Smooth muscle cell (in vitro differentiated cells): ENCODE data around the gene PIGS. TPM values are rescaled to one million over a fixed set of nuclear protein-coding genes. Genes with fewer than 3 reads are reported as not detected.

ENCODE experiments used
- DNase-seq: peaks from one replicate; lab custom pipeline; 2025; ENCODE audit not compliant: unreplicated experiment; lab: John Stamatoyannopoulos, UW
- H2AFZ ChIP-seq: fragments of 200-600 bp; sonication (generic); 2 replicates; pipeline ENCODE4 v1.6.0; 2016; ENCODE audit warnings: antibody characterized with exemption, low read depth, mild to moderate bottlenecking
- H3F3A ChIP-seq: fragments of 200-600 bp; sonication (generic); 2 replicates; pipeline ENCODE4 v1.6.0; 2017; ENCODE audit warnings: antibody characterized with exemption, low read depth
- H3K27ac ChIP-seq: fragments of 200-600 bp; sonication (generic); 2 replicates; pipeline ENCODE4 v1.5.1; 2016; ENCODE audit warnings: low read depth, mild to moderate bottlenecking
- H3K27me3 ChIP-seq: fragments of 200-600 bp; sonication (generic); 2 replicates; pipeline ENCODE4 v1.6.1; 2016; ENCODE audit warnings: low read depth, mild to moderate bottlenecking
- H3K36me3 ChIP-seq: fragments of 200-600 bp; sonication (generic); 2 replicates; pipeline ENCODE4 v1.5.1; 2016; ENCODE audit warnings: low read depth
- H3K4me1 ChIP-seq: fragments of 200-600 bp; sonication (generic); 2 replicates; pipeline ENCODE4 v1.5.1; 2016; ENCODE audit warnings: low read depth
- H3K4me2 ChIP-seq: fragments of 200-600 bp; sonication (generic); 2 replicates; pipeline ENCODE4 v1.6.0; 2016; ENCODE audit warnings: mild to moderate bottlenecking
- H3K4me3 ChIP-seq: fragments of 200-600 bp; sonication (generic); 2 replicates; pipeline ENCODE4 v1.5.1; 2016; ENCODE audit warnings: mild to moderate bottlenecking
- H3K79me2 ChIP-seq: fragments of 200-600 bp; sonication (generic); 2 replicates; pipeline ENCODE4 v1.6.0; 2016; ENCODE audit warnings: low read depth, mild to moderate bottlenecking
- H3K9ac ChIP-seq: fragments of 200-600 bp; sonication (generic); 2 replicates; pipeline ENCODE4 v1.6.0; 2016; ENCODE audit warnings: low read depth
- H3K9me3 ChIP-seq: fragments of 200-600 bp; sonication (generic); replicated peaks from 2 replicates; pipeline ENCODE4 v1.5.1; 2016; ENCODE audit warnings: low read depth
- H4K20me1 ChIP-seq: fragments of 200-600 bp; sonication (generic); 2 replicates; pipeline ENCODE4 v1.6.0; 2016; ENCODE audit warnings: low read depth
- WGBS: methylation state at CpG from one replicate; pipeline ENCODE4 v1.1.7; 2016; ENCODE audit warnings: low lambda C conversion rate; 5-methylcytosine and 5-hydroxymethylcytosine counted together
- polyA plus RNA-seq: library from polyadenylated mRNA; unstranded; fragments of >200 nt; fragmentation: Nextera tagmentation; extraction: Ambion mirVana; gene quantifications from 2 replicates; pipeline ENCODE4 v1.2.1, GENCODE V29; 2016
- total RNA-seq: library from RNA; depleted of rRNA; stranded (reverse); fragments of >200 nt; gene quantifications from 2 replicates; pipeline ENCODE4 v1.2.3, GENCODE V29; 2014
- TF ChIP-seq, protein P1 (sequence below): fragments of 200-600 bp; sonication (generic); IDR thresholded peaks from 2 replicates; pipeline ENCODE4 v1.5.1; 2017; ENCODE audit warnings: borderline replicate concordance, mild to moderate bottlenecking, antibody characterized with exemption; ENCODE audit not compliant: insufficient read depth, poor library complexity, severe bottlenecking

Gene PIGS
- total and polyA plus RNA-seq, 2 experiments from 2014 or later: 61.3 to 69.2 TPM

DNA sequence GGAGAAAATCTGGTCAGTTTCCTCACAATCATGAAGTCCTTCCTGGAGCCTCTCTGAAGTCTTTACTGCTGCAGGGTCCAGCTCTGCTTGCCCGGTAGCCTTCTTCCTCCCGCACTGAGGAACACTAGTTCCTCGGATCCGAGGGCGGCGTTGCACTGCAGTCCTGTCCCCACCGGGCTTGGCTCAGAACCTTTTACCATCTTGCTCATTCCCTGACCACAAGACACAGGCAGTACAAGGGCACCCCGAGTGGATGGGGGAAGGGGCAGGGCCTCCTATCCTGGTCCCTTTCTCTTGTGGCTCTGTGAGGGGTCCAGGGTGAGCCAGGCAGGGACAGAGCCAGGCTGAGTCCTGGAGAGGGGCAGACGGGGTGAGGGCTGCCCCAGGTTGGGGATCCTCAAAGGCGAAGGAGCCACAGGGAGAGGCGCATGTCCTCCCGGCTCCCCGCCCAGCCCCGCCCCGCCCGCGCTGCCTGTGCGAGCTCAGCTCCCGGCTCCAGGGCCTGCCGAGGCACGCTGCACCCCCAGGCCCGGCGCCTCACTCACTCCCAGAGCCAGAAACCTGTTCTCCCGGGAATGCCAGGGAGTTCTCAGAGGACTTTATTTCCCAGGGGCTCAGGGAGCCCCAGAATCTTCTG, 63.6 kb downstream of the PIGS start:
- no peak overlapping the region for H3K4me2 ChIP-seq
- TF ChIP-seq, protein P1, sequence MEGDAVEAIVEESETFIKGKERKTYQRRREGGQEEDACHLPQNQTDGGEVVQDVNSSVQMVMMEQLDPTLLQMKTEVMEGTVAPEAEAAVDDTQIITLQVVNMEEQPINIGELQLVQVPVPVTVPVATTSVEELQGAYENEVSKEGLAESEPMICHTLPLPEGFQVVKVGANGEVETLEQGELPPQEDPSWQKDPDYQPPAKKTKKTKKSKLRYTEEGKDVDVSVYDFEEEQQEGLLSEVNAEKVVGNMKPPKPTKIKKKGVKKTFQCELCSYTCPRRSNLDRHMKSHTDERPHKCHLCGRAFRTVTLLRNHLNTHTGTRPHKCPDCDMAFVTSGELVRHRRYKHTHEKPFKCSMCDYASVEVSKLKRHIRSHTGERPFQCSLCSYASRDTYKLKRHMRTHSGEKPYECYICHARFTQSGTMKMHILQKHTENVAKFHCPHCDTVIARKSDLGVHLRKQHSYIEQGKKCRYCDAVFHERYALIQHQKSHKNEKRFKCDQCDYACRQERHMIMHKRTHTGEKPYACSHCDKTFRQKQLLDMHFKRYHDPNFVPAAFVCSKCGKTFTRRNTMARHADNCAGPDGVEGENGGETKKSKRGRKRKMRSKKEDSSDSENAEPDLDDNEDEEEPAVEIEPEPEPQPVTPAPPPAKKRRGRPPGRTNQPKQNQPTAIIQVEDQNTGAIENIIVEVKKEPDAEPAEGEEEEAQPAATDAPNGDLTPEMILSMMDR: no peak
- no peak overlapping the region for H3K4me3 ChIP-seq
- no peaks in the 10 kb centered on the region for H3K79me2 ChIP-seq
- H3K27me3 ChIP-seq: peaks cover 4% of the 10 kb centered on the region
- H3K9me3 ChIP-seq: no peaks in the 10 kb centered on the region
- no peaks in the 10 kb centered on the region for H3K4me1 ChIP-seq
- H3K27ac ChIP-seq: no peak overlapping the region
- no peak for DNase-seq
- H3F3A ChIP-seq: no peaks in the 10 kb centered on the region
- WGBS: 74% methylated on average over 16 of the region's 24 CpGs
- no peak overlapping the region for H2AFZ ChIP-seq
- H4K20me1 ChIP-seq: no peaks in the 10 kb centered on the region
- H3K9ac ChIP-seq: no peak overlapping the region
- H3K36me3 ChIP-seq: no peaks in the 10 kb centered on the region

DNA sequence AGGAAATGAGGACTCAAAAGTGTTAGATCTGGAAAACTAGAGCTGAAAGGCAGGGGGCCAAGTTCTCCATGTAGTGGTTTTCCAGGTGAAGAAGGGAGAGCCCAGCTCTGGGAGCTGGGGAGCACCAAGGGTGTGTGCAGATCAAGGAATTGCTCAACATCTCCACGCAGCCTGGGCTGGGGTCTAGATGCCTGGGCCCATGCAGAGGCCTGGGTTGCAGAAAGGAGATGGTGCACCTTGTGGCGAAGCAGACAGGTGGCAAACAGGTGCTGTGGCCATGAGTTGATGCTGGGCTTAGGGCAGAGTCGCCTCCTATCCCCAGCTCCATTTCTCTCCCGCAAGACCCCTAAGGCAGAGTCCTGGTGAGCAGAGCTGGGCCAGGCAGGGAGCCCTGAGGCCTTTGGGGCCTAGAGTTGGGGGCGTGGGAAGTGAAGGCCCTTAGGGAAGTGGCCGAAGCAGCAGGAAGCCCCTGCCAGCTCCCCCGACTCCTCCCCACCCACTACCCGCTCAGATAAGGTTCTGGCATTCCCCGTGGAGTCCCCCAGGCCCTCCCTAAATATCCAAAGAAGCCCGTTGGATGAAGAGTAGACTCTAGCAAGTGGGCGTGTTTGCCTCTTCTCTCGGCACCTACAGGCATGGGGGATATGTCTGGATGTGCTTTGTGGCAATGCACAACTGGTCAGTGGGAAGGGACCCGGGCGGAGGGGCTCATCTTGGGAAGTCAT, 64.4 kb downstream of the PIGS start:
- Histone ChIP-seq H3F3A (no peaks in the 10 kb centered on the region), H3K9ac (no peak overlapping the region), H3K4me2 (no peak overlapping the region), H3K4me1 (no peaks in the 10 kb centered on the region), H4K20me1 (no peaks in the 10 kb centered on the region), H3K4me3 (no peak overlapping the region), H3K36me3 (no peaks in the 10 kb centered on the region), H3K27ac (no peak overlapping the region), H3K79me2 (no peaks in the 10 kb centered on the region), H3K9me3 (no peaks in the 10 kb centered on the region), H3K27me3 (peaks cover 3% of the 10 kb centered on the region), H2AFZ (no peak overlapping the region)
- TF ChIP-seq, protein P1: no peak
- 88% methylated on average over 14 of the region's 14 CpGs for WGBS
- no peak for DNase-seq

DNA sequence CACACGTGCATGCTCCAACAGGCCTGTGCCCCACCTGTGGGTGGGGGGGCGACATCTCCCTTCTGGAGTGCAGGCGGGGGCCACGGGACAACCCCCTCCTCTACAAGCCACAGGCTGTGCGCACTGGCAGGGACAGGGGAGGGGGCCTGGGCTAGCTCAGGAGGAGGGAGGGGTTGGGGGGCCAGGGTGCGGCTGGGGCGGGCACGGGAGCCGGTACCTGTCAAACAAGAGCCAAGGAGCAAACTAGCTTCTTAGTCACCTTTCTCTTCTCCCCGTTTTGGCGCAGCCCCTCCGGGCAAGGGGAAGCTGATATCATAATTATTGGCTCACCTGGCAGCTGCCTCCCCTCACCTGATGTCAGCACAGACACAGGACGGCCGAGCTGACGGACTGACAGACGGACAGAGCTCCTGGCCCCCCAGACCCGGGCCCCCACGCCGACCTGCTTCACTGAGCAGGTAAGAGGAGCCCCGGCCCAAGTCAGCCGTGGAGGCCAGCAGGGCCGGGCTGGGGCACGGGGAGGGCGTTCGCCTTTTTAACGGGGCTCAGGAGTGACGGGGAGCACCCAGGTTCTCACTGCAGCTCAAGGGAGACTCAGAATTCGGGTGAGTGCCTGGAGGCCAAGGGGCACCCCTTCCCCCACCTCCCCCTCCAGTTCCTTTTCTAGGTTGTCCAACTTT, 65.2 kb downstream of the PIGS start, which contains the start of gene FOXN1:
Gene FOXN1 (plus strand): TSS at position 363 of the 680 bp plus-strand sequence. CDS start 17,622 bp downstream, outside the sequence.
- Histone ChIP-seq H3K4me1 (no peaks in the 10 kb centered on the region), H2AFZ (no peak within 1 kb of the TSS), H3K36me3 (no peaks in the 10 kb centered on the region), H3K9me3 (no peaks in the 10 kb centered on the region), H4K20me1 (no peaks in the 10 kb centered on the region), H3K4me2 (no peak within 1 kb of the TSS), H3K4me3 (no peak within 1 kb of the TSS), H3K27ac (no peak within 1 kb of the TSS), H3K27me3 (no peaks in the 10 kb centered on the region), H3K9ac (no peak within 1 kb of the TSS), H3K79me2 (no peaks in the 10 kb centered on the region), H3F3A (no peaks in the 10 kb centered on the region)
- 87% methylated on average over 27 of the region's 28 CpGs for WGBS
- no peak for DNase-seq
- TF ChIP-seq, protein P1: no peak
